GM12872 (cell line): ENCODE measurements around the gene CAMKMT.
A peak's percentile ranks its signal among the peaks of the same experiment; 100 is the strongest.

ENCODE experiments used
- TF ChIP-seq, protein P1 (sequence below): IDR thresholded peaks from 3 replicates; pipeline ENCODE4 v1.5.1; 2011; ENCODE audit warnings: low read depth, mild to moderate bottlenecking, low read length, moderate library complexity; ENCODE audit not compliant: insufficient read depth

The CAMKMT gene

DNA sequence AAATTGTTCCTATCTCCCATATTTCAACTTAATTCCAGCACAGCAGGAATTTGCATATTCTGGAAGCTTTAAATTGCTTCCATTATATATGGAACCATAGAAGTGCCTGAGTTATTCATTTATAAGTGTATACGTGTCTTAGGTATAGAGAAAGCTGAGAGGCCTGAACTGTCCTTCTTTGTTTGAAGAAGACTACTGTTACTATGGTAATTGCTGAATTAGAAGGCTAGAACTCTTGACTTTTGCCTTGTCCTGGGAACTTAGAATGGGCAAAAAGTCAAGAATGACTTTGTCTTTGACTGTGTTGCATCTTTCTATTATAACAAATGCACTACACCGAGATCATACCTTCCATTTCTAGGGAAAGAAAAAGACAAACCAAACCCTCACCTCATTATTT, 15.7 kb downstream of the CAMKMT start:
- TF ChIP-seq, protein P1, sequence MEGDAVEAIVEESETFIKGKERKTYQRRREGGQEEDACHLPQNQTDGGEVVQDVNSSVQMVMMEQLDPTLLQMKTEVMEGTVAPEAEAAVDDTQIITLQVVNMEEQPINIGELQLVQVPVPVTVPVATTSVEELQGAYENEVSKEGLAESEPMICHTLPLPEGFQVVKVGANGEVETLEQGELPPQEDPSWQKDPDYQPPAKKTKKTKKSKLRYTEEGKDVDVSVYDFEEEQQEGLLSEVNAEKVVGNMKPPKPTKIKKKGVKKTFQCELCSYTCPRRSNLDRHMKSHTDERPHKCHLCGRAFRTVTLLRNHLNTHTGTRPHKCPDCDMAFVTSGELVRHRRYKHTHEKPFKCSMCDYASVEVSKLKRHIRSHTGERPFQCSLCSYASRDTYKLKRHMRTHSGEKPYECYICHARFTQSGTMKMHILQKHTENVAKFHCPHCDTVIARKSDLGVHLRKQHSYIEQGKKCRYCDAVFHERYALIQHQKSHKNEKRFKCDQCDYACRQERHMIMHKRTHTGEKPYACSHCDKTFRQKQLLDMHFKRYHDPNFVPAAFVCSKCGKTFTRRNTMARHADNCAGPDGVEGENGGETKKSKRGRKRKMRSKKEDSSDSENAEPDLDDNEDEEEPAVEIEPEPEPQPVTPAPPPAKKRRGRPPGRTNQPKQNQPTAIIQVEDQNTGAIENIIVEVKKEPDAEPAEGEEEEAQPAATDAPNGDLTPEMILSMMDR: no peak

DNA sequence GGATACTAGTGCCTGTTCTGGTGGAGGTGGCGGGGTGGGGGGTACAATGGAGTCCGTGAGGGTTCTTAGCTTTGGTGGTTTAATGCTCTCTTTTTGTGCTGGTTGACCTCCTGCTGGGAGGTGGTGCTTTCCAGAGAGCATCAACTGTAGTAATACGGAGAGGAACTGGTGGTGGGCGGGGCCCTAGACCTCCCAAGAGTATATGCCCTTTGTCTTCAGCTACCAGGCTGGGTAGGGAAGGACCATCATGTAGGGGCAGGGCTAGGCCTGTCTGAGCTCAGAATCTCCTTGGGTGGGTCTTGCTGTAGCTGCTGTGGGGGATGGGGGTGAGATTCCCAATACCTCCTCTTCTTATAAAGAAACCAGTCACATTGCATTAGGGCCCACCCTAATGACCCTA, 27.1 kb downstream of the CAMKMT start:
- TF ChIP-seq, protein P1: no peak

DNA sequence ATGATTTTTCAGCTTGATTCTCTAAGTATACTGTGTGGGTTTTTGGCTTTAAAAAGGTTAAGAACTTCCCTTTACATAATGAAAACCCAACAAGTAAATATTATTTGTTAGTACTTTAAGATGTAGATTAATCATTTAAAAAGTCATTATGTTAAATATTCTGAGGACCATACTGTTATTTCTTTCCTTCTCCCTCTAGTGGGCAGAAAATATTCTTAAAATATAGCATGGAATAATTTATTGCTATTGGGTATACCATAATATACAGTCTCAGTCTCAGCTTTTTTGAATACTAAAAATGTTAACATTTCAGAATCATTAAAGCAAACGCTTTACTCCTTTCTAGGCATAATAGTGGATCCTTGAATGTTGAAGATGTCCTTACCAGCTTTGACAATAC, 28.1 kb downstream of the CAMKMT start:
- TF ChIP-seq, protein P1: no peak

DNA sequence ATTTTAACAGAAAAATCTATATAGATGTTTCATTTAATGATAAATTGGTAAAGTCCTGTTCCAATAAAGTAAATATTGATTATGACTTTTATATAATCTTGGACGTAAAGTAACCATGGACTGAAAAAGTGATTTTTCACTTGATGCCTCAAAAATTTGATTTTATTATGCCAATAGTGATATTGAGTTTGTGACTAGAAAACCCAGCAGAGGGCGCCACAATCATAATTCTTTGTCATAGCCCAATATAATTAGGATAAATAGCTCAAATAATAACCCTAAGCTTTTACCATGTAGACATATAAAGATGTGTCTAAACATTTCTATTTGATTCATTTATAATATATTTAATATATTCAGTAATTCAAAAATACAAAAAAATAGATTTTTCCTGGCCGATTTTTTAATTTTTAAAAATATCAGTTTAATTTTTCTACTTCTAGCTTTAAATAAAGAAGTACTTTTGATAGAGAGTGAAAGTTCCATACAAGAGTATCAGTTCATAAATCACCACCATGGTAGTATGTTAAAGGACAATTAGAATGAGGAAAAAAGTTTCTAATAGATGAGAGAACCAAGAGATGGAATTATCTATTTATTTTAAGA, 30.7 kb downstream of the CAMKMT start:
- TF ChIP-seq, protein P1: peak; percentile 47

DNA sequence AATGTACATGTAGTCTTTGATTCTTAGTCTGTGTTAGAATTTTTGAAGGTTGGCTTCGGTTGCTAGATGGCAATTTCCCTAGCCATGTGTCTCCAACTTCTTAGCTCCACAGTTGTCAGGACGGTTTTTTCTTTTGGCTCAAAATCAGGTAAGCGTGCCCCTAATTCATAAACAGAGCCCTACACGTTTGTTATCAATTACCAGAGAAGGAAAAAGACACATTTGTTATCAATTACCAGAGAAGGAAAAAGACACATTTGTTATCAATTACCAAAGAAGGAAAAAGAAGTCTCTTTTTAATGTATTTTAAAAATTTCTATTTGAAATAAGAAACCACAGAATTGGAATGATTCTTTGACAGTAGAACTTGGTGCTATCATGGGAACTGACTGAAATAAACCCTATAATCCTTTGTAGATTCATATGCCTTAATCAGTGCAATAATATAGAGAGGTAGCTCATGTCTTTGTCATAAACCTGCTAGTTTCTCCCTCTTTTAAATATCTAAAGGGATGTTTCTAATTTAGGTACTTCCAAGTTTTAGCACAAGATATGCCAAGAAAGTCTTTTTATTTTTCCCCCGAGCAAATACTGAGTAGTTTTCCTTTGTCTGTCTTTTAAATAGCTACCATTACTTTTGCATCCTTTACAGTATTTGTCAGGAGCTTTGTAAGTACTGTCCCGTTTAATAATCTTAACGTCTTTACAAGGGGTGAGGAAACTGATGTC, 35.9 kb downstream of the CAMKMT start:
- TF ChIP-seq, protein P1: no peak

DNA sequence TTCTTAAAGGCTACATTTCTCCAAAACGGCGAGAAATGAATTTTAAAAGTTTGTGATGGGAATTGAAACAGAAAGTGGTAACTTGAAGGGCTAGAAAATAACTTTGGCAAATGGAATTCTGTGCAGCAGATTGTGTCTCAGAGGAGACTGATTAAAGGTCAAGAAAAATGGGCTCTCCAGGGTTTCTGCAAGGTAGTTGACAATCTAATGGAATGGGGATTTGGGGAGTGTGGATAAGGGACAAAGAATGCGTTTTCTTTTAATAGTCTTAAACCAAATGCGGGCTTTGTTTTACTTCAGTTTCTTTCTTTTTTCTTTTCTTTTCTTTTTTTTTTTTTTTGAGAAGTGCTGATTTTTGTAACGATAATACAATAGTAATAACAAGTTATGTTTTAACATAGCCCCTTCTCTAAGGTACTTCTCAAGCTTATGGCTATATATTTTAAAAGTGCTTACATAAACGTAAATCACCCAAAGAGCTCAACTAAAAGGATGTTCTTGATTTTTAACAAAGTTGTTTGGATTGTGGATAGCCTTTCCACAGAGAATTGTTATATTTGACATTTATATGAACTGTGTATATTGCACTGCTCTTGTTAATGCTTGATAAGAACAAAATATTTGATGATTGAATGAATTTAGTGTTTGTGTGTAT, 36.6 kb downstream of the CAMKMT start:
- TF ChIP-seq, protein P1: no peak

DNA sequence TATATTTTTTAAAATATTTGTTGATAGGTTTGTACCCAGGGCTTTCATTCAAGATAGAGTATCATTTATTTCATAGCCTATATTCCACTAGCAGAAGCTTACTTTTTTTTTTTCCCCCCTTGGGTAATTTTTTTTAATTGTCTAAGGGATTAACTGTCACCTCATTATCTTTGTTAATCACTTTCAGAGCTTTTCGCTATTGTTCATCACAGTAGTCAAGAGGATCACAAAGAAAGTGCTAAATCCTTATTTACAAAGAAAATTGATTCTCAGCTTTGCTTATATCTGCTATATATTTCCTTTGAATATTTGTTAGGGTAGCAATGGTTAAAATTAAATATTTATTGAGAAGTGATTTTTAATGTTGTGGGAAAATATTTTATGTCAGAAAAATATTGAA, 59.0 kb downstream of the CAMKMT start:
- TF ChIP-seq, protein P1: no peak
